ENCODE results near the gene MICA. TPM values are rescaled to one million over a fixed set of nuclear protein-coding genes. Genes with fewer than 3 reads are reported as not detected.
A peak's percentile ranks its signal among the peaks of the same experiment; 100 is the strongest.

The MICA gene
- total RNA-seq, 1 experiment from 2014 or later, result 41.2 TPM

DNA sequence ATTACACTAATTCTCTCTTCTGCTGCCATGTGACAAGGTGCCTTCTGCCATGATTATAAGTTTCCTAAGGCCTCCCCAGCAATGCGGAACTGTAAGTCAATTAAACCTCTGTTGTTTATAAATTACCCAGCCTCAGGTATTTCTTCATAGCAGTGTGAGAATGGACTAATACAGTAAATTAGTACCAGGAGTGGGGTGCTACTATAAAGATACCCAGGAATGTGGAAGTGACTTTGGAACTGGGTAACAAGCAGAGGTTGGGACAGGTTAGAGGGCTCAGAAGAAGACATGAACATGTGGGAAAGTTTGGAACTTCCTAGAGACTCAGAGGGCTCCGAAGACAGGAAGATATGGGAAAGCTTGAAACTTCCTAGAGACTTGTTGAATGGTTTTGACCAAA, 34.8 kb downstream of the MICA start:
- TF ChIP-seq, protein P1, sequence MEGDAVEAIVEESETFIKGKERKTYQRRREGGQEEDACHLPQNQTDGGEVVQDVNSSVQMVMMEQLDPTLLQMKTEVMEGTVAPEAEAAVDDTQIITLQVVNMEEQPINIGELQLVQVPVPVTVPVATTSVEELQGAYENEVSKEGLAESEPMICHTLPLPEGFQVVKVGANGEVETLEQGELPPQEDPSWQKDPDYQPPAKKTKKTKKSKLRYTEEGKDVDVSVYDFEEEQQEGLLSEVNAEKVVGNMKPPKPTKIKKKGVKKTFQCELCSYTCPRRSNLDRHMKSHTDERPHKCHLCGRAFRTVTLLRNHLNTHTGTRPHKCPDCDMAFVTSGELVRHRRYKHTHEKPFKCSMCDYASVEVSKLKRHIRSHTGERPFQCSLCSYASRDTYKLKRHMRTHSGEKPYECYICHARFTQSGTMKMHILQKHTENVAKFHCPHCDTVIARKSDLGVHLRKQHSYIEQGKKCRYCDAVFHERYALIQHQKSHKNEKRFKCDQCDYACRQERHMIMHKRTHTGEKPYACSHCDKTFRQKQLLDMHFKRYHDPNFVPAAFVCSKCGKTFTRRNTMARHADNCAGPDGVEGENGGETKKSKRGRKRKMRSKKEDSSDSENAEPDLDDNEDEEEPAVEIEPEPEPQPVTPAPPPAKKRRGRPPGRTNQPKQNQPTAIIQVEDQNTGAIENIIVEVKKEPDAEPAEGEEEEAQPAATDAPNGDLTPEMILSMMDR (conservative IDR thresholded peaks at IDR 0.05; ENCODE audit: low read depth, low read length), result no peak
- no peak for TF ChIP-seq EZH2 (IDR thresholded peaks at IDR 0.05; ENCODE audit: borderline replicate concordance, low read depth, low read length, poor library complexity, severe bottlenecking)
- CTCF ChIA-PET, result no interaction called here
- no peak overlapping the region for H3K27ac ChIP-seq (ENCODE audit: low read depth, low read length, poor library complexity, severe bottlenecking)
- H3K36me3 ChIP-seq (ENCODE audit: insufficient read depth, low read length, poor library complexity, severe bottlenecking), result no peaks in the 10 kb centered on the region
- H3K4me1 ChIP-seq (ENCODE audit: insufficient read depth, low read length, poor library complexity, severe bottlenecking), result no peaks in the 10 kb centered on the region
- intact Hi-C loops (cut with micrococcal nuclease; ENCODE audit: unreplicated experiment), result no loop called here
- H3K27me3 ChIP-seq (replicated peaks; ENCODE audit: insufficient read depth, low read depth, low read length, poor library complexity), result peaks cover 8% of the 10 kb centered on the region
- H3K4me3 ChIP-seq (ENCODE audit: low read depth, low read length, poor library complexity, severe bottlenecking), result no peak overlapping the region
- POLR2A ChIA-PET (ENCODE audit: low non-redundant PET), result no interaction called here
- H3K9me3 ChIP-seq (ENCODE audit: low read depth, low read length, poor library complexity, severe bottlenecking), result peaks cover 11% of the 10 kb centered on the region
- BruUV-seq (replicated peaks), result no TSS peak
- no peak for DNase-seq (ENCODE audit: low spot score)

DNA sequence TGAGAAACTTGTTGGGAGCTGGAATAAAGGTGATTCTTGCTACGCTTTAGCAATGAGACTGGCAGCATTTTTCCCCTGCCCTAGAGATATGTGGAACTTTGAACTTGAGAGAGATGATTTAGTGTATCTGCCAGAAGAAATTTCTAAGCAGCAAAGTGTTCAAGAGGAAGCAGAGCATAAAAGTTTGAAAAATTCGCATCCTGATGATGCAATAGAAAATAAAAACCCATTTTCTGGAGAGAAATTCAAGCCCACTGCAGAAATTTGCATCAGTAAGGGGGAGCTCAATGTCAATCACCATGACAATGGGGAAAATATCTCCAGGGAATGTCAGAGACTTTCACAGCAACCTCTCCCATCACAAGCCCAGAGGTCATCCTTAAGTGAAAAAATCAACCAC, 35.3 kb downstream of the MICA start:
- BruUV-seq (replicated peaks), result no TSS peak
- TF ChIP-seq EZH2 (IDR thresholded peaks at IDR 0.05; ENCODE audit: borderline replicate concordance, low read depth, low read length, poor library complexity, severe bottlenecking), result no peak
- TF ChIP-seq, protein P1 (conservative IDR thresholded peaks at IDR 0.05; ENCODE audit: low read depth, low read length), result no peak

DNA sequence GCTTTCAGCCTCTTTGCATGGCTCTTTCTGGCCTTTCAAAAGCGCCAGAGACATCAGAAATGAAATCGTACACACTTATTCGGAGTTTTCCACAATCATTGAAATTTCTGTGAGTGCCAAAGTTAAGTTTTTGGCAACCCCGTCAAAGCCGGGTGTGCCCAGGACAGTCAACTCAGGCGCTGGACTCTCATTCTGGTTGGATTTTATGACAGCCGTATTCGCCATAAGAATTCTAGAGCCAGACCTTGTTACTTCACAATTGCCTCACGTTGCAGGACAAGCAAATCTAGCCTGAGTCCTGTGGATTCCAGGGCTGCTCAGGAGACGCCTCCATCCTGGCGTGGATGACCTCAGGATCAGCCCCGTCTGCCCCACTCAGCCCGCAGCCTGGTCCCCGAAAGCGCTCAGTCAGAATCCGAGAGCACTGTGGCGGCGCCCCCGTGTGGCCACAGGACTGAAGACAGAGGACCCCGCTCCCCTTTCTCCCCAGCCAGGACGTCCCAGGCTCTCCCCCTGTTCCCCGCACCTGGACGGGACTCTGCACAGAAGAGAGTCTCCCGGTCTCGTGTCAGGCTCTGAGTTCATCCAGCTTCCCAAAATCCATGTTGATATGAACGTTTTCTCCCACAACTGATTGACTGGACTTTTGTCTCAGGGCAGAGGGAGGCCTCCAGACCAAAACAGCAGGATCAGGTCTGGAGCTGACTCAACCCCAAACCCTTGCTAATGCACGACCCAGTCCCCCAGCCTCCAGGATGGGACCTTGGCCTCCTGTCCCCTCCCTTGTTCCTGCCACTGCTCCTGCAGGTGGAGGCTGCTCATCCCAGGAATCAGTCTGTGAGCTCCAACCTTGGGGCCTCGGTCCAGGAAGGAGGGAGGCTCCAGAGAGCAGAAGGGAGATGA, 38.2 kb downstream of the MICA start:
- H3K4me3 ChIP-seq (ENCODE audit: low read depth, low read length, poor library complexity, severe bottlenecking), result no peak overlapping the region
- H3K36me3 ChIP-seq (ENCODE audit: insufficient read depth, low read length, poor library complexity, severe bottlenecking), result no peaks in the 10 kb centered on the region
- TF ChIP-seq EZH2 (IDR thresholded peaks at IDR 0.05; ENCODE audit: borderline replicate concordance, low read depth, low read length, poor library complexity, severe bottlenecking), result no peak
- TF ChIP-seq, protein P1 (conservative IDR thresholded peaks at IDR 0.05; ENCODE audit: low read depth, low read length), result peak; percentile 92
- H3K4me1 ChIP-seq (ENCODE audit: insufficient read depth, low read length, poor library complexity, severe bottlenecking), result no peaks in the 10 kb centered on the region
- POLR2A ChIA-PET (ENCODE audit: low non-redundant PET), result interaction anchor here (0.6 kb wide), 1 partner anchor 386 kb away, joined by 9 read pairs; the partner anchor contains the start of gene HSPA1B
- BruUV-seq (replicated peaks), result no TSS peak
- DNase-seq (ENCODE audit: low spot score), result peak; percentile 67
- peaks cover 18% of the 10 kb centered on the region for H3K27me3 ChIP-seq (replicated peaks; ENCODE audit: insufficient read depth, low read depth, low read length, poor library complexity)
- intact Hi-C loops (cut with micrococcal nuclease; ENCODE audit: unreplicated experiment), result loop anchor here (2.0 kb wide), 1 partner anchor 39 kb away; the partner anchor contains the start of gene MICA
- H3K27ac ChIP-seq (ENCODE audit: low read depth, low read length, poor library complexity, severe bottlenecking), result no peak overlapping the region
- CTCF ChIA-PET, result interaction anchor here (1.3 kb wide), 1 partner anchor 41 kb away, joined by 4 read pairs; no protein-coding TSS in a partner anchor
- peaks cover 11% of the 10 kb centered on the region for H3K9me3 ChIP-seq (ENCODE audit: low read depth, low read length, poor library complexity, severe bottlenecking)

More for the DNA sequence above, 35.3 kb downstream of the MICA start:
- H3K36me3 ChIP-seq (ENCODE audit: insufficient read depth, low read length, poor library complexity, severe bottlenecking), result no peaks in the 10 kb centered on the region
- no peak overlapping the region for H3K27ac ChIP-seq (ENCODE audit: low read depth, low read length, poor library complexity, severe bottlenecking)
- H3K27me3 ChIP-seq (replicated peaks; ENCODE audit: insufficient read depth, low read depth, low read length, poor library complexity), result peaks cover 11% of the 10 kb centered on the region
- POLR2A ChIA-PET (ENCODE audit: low non-redundant PET), result no interaction called here
- intact Hi-C loops (cut with micrococcal nuclease; ENCODE audit: unreplicated experiment), result no loop called here
- DNase-seq (ENCODE audit: low spot score), result no peak
- no peak overlapping the region for H3K4me3 ChIP-seq (ENCODE audit: low read depth, low read length, poor library complexity, severe bottlenecking)
- H3K9me3 ChIP-seq (ENCODE audit: low read depth, low read length, poor library complexity, severe bottlenecking), result peaks cover 11% of the 10 kb centered on the region
- CTCF ChIA-PET, result no interaction called here
- no peaks in the 10 kb centered on the region for H3K4me1 ChIP-seq (ENCODE audit: insufficient read depth, low read length, poor library complexity, severe bottlenecking)

All from A673 (cell line).